ENCODE measurements around the gene ARID5B. TPM values are rescaled to one million over a fixed set of nuclear protein-coding genes. Genes with fewer than 3 reads are reported as not detected.

ARID5B gene
- total RNA-seq, 1 experiment from 2014 or later = 15.7 TPM

- no peak for DNase-seq (ENCODE audit: low spot score)
Measured at GRCh38 chr10:61987951-61988379, 86.5 kb downstream of the ARID5B start.

DNA sequence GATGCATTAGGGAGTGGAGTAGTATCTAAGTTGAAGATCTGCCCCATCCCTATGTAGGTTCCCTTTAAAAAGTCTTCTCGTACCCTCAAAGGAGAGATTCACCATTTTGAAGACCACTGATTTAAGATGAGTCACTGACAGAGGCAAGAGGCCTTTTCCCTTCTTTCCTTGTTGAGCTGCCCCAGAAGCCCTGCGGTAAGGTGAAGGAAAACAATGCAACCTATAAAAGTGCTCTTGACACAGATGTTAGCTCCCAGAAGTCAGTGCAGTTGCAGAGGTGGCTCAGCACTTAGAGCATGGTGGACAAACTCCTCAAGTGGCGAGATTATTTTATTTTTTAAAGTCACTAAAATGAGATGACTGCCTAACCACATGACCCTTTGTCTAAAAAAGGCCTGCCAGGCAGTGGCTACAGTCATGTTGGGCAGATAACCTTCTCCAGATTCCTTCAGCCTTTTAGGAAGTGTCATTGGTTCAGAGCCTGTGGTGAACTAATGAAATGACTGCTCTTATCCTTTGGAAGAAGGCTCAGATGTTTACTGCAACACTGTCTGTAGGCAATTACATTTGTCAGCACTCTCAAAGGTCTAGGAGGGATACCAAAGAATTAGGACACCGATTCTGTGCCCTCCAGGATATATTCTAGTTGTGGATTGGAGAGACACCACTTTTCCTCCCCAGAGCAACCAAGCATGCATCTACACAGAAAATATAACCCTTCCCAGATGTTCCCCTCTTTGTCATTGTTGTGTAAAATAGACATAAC is 88.7 kb downstream of the ARID5B start:
- DNase-seq (ENCODE audit: low spot score) = no peak

DNA sequence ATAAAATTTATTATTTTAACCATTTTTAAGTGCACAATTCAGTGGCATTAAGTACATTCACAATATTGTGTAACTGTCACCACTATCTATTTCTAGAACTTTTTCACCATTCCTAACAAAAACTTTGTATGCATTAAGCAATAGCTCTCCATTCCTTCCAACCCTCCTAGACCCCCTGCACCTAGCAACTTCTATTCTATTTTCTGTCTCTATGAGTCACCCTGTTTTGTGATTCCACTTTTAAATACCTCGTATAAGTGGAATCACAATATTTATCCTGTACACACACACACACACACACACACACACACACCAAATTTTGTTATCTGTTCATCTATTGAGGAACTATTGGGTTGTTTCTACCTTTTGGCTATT is 89.2 kb downstream of the ARID5B start:
- DNase-seq (ENCODE audit: low spot score) = no peak

- DNase-seq (ENCODE audit: low spot score) = no peak
Measured at GRCh38 chr10:61991166-61991565, 89.7 kb downstream of the ARID5B start.

GRCh38 chr10:61992059-61992460 is 90.6 kb downstream of the ARID5B start:
- DNase-seq (ENCODE audit: low spot score) = peak; percentile 56

DNA sequence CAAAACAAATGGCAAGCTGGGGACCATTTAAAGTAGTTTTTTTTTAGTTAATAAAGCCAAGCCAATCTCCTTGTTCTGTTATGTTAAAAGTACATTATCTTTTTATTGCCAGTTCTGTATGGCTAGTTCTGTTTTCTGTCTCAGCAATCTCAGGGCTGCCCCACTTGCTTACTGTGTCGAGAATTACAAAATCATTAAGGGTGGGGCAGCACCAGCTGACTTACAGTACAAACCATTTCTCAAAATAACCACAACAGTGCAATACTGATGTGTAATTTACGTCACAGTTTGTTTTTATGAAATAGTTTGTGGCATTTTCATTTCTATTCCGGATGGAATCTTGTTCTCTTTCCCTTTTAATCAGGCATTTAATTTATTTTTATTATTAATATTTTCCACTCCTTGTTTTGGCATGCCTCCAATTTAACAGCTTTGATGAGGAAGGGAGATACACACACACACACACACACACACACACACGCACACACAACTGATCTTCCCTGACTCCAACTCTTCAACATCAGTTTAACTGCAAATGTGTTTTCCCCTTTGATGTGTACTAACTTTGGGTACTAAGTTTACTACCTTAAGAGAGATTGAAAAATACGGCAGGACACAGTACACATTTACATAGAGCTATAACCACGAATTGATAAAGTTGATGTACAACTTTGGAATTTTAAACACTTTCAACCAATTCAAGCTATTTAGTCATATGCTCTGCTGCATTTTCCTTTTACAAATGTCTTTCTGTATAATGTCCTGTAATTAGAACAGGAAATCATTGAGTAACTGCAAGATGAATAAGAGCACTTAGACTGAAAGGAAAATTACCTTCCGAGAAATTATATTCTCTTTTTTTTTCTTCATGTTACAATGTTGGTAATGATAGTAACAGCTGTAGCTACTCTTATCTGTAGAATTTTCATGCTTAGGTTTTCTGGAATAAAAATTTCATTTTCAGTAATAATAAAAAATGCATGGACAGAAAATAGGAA is 91.5 kb downstream of the ARID5B start:
- DNase-seq (ENCODE audit: low spot score) = peak; percentile 79

DNA sequence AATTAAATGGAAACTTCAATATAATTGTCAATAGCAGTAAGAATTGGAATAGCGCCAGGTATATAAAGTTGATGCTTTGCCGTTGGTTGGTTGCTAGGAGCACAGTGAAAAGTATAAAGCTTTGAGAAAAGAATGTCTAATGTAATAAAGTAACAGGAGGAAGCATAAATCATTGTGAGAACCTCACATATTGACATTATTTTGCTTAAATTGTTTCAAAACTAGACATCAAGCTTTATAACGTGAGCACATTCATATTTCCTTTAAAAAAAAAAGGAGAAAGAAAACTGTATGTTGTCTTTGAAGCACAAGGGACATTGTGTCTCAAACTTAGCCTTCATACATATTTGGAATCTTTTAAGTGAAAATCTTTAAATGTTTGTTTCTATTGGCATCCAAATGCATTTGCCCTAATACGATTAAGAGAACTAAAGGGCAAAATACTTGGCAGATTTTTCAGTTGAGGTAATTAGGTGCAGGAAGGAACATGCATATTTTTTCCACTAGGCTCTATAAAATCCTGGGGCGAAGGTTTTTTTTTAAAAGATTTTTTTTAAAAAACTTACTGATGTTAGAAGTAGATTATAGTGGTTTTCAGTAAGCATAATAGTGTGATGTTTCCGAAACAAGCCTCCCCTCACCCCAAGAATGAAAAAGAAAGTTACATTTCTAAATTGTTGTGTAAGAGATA is 92.4 kb downstream of the ARID5B start:
- no peak for DNase-seq (ENCODE audit: low spot score)

DNA sequence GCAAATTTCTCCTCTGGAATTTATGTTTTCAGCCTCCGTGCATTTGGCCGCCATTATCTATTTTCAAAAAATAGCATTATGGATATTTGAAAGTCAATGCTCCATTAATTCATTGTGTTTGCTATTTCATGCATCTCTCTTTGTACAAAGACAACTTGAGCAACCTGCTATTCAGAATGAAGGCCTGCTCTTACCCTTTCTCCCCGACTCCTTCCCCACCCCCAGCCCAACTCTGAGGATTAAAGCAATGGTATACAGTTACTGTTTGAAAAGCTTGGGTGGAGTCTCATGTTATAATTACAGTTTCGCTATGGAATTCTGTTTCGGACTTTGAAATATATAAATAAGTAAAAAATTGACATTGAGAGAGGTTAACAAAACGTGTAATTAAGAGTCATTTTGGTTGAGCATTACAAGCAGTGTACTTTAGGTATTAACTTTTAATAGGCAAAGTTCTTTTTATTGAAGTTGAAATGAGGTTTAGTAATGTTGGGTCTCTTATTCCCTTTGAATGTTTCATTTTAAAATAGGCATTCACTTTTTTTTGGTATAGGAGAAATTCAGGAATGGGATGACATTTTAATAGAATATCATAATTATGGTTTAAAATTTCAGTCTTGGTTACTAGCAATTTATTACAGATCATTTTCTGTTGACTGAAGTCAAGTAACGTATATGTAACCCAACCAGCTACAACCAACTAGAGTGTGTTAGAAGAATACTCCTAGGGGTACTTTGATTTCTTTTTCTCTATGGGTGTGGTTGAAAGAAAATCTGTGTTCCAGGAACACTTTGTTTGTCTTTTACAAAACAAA is 93.1 kb downstream of the ARID5B start:
- DNase-seq (ENCODE audit: low spot score) = no peak

DNA sequence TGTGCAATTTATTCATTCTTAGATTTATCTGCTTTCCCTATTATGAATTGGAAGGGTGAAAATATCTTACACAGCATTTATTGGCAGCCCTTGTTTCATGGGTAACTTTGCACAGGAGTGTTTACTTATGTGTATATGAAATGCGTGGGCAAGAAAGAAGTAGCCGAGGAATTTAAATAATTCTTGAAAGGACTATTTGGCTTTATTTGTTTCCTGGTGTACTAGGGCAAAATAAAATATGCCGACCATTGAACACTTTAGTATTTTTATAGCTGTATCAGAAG is 93.7 kb downstream of the ARID5B start:
- DNase-seq (ENCODE audit: low spot score) = no peak

- DNase-seq (ENCODE audit: low spot score) = no peak
Measured at GRCh38 chr10:61998937-61999336, 97.4 kb downstream of the ARID5B start.

- no peak for DNase-seq (ENCODE audit: low spot score)
Measured at GRCh38 chr10:62000037-62000603, 98.6 kb downstream of the ARID5B start.

GRCh38 chr10:62000726-62001125 is 99.2 kb downstream of the ARID5B start:
- no peak for DNase-seq (ENCODE audit: low spot score)

DNA sequence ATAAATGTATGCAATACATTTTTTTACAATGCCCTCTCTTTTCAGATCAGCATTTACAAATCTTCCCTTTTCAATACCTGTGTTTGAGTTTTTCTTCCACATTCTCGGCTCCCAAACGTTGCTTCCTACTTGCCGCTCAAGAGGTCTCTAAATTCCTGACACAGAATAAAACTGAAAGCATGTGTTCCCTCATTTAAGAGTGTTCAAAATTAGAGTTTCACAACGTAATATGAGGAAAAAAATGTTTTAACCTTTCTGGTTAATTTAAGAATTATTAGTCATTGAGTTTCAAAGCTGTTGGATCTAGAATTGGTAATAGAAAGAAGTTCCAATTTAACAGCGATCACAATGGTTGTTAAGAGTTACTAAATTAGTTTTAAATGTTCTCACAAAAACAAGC is 100.4 kb downstream of the ARID5B start:
- DNase-seq (ENCODE audit: low spot score) = no peak

DNA sequence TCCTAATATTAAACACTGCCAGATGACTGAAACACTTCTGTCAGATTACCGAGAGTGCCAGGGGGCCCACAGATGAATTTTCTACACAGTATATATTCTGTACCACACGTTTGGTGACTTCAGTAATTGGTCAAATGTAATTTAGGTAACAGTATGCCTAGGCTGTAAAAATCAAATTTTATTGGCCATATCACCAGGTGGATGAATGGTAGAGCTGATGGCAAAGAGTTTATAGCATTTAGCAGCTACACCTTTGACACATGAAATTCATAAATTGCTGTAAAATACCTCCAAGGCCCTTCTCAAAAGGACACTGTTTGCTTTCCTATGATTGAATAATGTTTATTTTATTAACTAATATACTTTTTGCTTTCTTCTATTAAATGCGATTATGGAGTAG is 101.3 kb downstream of the ARID5B start:
- DNase-seq (ENCODE audit: low spot score) = no peak

DNA sequence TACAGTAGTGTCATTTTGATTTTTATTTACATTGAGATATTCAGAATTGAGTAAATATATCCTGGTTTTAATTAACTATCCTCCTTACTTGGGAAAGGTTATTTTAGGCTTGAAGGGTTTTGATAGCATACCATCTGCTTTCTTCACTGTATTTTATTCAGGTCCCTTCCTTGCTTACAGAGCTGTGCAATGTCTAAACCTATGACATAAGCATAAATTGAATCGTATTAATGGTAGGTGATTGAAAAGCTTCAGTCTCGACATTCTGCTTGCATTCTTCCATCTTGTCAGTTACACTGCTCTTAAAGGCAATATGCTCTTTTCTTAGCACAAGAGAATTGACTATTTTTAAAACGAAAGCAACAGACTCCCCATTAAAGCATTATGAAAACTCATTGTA is 102.5 kb downstream of the ARID5B start:
- no peak for DNase-seq (ENCODE audit: low spot score)

GRCh38 chr10:62005281-62005680 is 103.8 kb downstream of the ARID5B start:
- DNase-seq (ENCODE audit: low spot score) = no peak

DNA sequence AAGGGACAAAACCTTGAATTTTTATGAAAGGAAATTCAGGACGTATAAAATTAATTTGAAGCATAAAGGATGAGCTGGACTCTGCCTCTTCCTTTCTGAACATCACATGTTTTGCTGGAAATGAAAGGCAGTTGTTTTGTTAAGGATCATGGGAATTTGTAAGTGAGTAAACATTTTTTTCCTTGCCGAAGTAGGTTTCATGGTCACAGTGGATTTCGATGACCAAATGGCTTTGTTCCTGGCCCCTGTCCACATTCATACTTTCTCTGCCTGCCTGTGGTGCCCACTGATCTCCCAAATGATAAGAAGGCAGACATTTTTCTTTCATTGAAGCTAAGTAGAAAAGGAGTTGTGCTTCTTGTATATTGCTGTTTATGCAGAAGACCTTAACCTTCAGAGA is 104.2 kb downstream of the ARID5B start:
- DNase-seq (ENCODE audit: low spot score) = peak; percentile 56

DNA sequence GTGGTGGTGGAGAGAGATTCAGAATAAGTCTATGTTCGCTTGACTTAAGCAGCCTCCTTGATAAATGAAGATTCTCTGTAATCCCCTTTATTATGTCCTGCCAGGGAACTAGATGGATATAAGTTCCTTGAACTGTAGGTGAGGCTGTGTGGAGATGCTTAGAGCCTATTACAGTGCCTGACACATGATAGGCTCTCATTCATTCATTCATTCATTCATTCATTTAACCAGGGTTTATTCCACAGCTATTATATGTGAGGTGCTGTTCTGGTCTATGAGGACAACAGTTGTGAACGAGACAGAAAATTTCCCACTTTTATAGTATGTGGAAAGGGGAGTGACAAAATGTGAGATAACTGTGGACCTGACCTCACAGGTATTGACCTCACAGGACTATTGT is 105.6 kb downstream of the ARID5B start:
- no peak for DNase-seq (ENCODE audit: low spot score)

DNA sequence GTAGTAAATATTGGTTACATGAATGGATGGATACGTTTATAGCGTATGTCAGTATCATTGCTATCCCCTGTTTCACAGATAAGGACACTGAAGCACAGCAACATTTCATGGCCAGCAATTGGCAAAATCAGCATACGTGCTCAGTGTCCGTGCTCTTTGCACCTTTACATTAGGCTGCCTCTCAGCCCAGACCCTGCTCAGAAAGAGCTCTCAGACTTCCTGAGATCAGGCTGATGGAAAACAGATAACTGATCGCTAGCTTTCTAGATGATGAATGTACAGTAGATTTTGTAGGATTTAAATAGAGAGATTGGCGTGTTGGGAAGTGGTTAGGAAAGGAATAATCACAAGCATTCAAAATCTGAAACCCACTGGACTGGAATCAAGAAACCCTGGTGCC is 106.7 kb downstream of the ARID5B start:
- no peak for DNase-seq (ENCODE audit: low spot score)

- DNase-seq (ENCODE audit: low spot score) = no peak
Measured at GRCh38 chr10:62008946-62009345, 107.4 kb downstream of the ARID5B start.

DNA sequence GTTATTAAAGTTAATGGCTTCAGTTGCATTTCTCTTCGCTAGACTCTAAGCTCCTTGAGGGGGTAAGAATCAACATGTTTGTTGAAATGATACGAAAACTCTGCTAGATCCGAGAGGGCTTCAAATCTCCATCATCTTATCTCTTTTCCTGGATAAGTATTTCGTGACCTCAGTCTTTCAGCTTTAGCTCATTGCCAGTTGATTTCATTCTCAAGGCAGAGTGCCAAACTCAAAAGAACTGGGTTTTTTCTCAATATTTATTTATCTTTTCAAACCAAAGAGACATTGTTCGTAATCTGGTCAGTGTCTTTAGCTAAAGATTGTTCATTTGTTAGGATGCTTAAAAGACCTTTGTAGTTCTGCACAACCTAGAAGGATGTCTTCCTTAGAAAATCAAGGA is 108.9 kb downstream of the ARID5B start:
- DNase-seq (ENCODE audit: low spot score) = no peak

All from H4 (cell line).